Brain pericyte (primary cell): ENCODE results near the gene DNAJC4.

ENCODE experiments used
- DNase-seq: peaks from one replicate; pipeline ENCODE4 v3.0.0-alpha.2; 2012; ENCODE audit warnings: low read depth, low spot score

The DNAJC4 gene

GRCh38 chr11:64230171-64230984 lies at the start of gene DNAJC4:
DNAJC4 (plus strand) TSS chr11:64230548; CDS start chr11:64230855, 307 bp downstream.
- peak; percentile 57 for DNase-seq

GRCh38 chr11:64180891-64181290 lies 49.5 kb upstream of the DNAJC4 start:
- no peak for DNase-seq

- DNase-seq = peak; percentile 66
Measured at GRCh38 chr11:64181506-64182411, 48.6 kb upstream of the DNAJC4 start.

GRCh38 chr11:64183890-64184289 lies 46.5 kb upstream of the DNAJC4 start:
- DNase-seq = no peak

- no peak for DNase-seq
Measured at GRCh38 chr11:64185175-64185692, 45.1 kb upstream of the DNAJC4 start.

GRCh38 chr11:64185693-64186491 lies 44.5 kb upstream of the DNAJC4 start, which contains the start of gene STIP1:
STIP1 (plus strand) TSS chr11:64186171; CDS start chr11:64186262, 91 bp downstream.
- DNase-seq = peak; percentile 100

- no peak for DNase-seq
Measured at GRCh38 chr11:64186492-64187165, 43.7 kb upstream of the DNAJC4 start.

- DNase-seq = no peak
Measured at GRCh38 chr11:64192434-64192833, 37.9 kb upstream of the DNAJC4 start.

GRCh38 chr11:64196626-64197025 lies 33.7 kb upstream of the DNAJC4 start:
- no peak for DNase-seq

- no peak for DNase-seq
Measured at GRCh38 chr11:64198511-64198910, 31.8 kb upstream of the DNAJC4 start.

GRCh38 chr11:64201543-64201942 lies 28.8 kb upstream of the DNAJC4 start:
- no peak for DNase-seq

- DNase-seq = no peak
Measured at GRCh38 chr11:64202992-64203391, 27.4 kb upstream of the DNAJC4 start.

GRCh38 chr11:64203421-64204079 lies 26.8 kb upstream of the DNAJC4 start:
- DNase-seq = no peak

GRCh38 chr11:64204080-64204440 lies 26.3 kb upstream of the DNAJC4 start:
- DNase-seq = no peak

GRCh38 chr11:64204464-64204989 lies 25.8 kb upstream of the DNAJC4 start:
- DNase-seq = peak; percentile 93

GRCh38 chr11:64206457-64207255 lies 23.7 kb upstream of the DNAJC4 start, which contains the start of gene FERMT3:
FERMT3 (plus strand) TSS chr11:64206721; CDS start chr11:64207365, 644 bp downstream.
- no peak for DNase-seq

GRCh38 chr11:64207256-64208085 lies 22.9 kb upstream of the DNAJC4 start:
- DNase-seq = no peak
